ENCODE data around the gene KAZN.

- no peak for TF ChIP-seq PATZ1 (CRISPR knock-in tag; IDR thresholded peaks at IDR 0.05; ENCODE audit: borderline replicate concordance)
- no peak for TF ChIP-seq ZC3H10 (CRISPR knock-in tag; IDR thresholded peaks at IDR 0.05)
- TF ChIP-seq GLIS3 (CRISPR knock-in tag; IDR thresholded peaks at IDR 0.05) = no peak
These were observed 314.5 kb downstream of the KAZN start for GRCh38 chr1:14912839-14913481.
